ENCODE measurements around the gene DCDC1. TPM values are rescaled to one million over a fixed set of nuclear protein-coding genes. Genes with fewer than 3 reads are reported as not detected.

Gene DCDC1
- total RNA-seq, 1 experiment from 2014 or later, result not detected

- TF ChIP-seq CTCF (IDR thresholded peaks at IDR 0.05), result no peak
- TF ChIP-seq REST (IDR thresholded peaks at IDR 0.05; ENCODE audit: insufficient read depth in 1 of 2, low read depth in 2 of 2, low read length in 1 of 2), result no peak
- no TSS peak for BruUV-seq (replicated peaks)
- Histone ChIP-seq H3K4me1 (ENCODE audit: control insufficient read depth, insufficient read depth, low read length) (no peaks in the 10 kb centered on the region), H3K4me3 (ENCODE audit: low read depth in 2 of 2, low read length in 2 of 2) (no peak overlapping the region), H3K36me3 (ENCODE audit: control insufficient read depth, insufficient read depth, low read length) (no peaks in the 10 kb centered on the region), H3K9me3 (ENCODE audit: control insufficient read depth, insufficient read depth, low read depth, low read length) (no peaks in the 10 kb centered on the region), H3K27ac (ENCODE audit: low read length) (no peak overlapping the region), H3K27me3 (ENCODE audit: control insufficient read depth, insufficient read depth, low read length) (no peaks in the 10 kb centered on the region)
- CTCF ChIA-PET, result no interaction called here
- DNase-seq (ENCODE audit: low read depth, low spot score), result no peak
- POLR2A ChIA-PET, result no interaction called here
- in situ Hi-C loops (cut with HindIII; ENCODE audit: low pct_unique_long_range_greater_than_20kb, low sequenced_read_pairs), result no loop called here
- no peak for ATAC-seq
- intact Hi-C loops (cut with micrococcal nuclease; ENCODE audit: unreplicated experiment), result no loop called here
These were observed 230.1 kb downstream of the DCDC1 start for GRCh38 chr11:31139479-31139878.

- DNase-seq (ENCODE audit: low read depth, low spot score) (no peak), ATAC-seq (no peak)
- in situ Hi-C loops (cut with HindIII; ENCODE audit: low pct_unique_long_range_greater_than_20kb, low sequenced_read_pairs), result no loop called here
- Histone ChIP-seq H3K27me3 (ENCODE audit: control insufficient read depth, insufficient read depth, low read length) (no peaks in the 10 kb centered on the region), H3K27ac (ENCODE audit: low read length) (no peak overlapping the region), H3K9me3 (ENCODE audit: control insufficient read depth, insufficient read depth, low read depth, low read length) (no peaks in the 10 kb centered on the region), H3K36me3 (ENCODE audit: control insufficient read depth, insufficient read depth, low read length) (no peaks in the 10 kb centered on the region), H3K4me3 (ENCODE audit: low read depth in 2 of 2, low read length in 2 of 2) (no peak overlapping the region), H3K4me1 (ENCODE audit: control insufficient read depth, insufficient read depth, low read length) (no peaks in the 10 kb centered on the region)
- intact Hi-C loops (cut with micrococcal nuclease; ENCODE audit: unreplicated experiment), result no loop called here
- BruUV-seq (replicated peaks), result no TSS peak
- POLR2A ChIA-PET, result no interaction called here
- no peak for TF ChIP-seq POLR2AphosphoS5 (IDR thresholded peaks at IDR 0.05; ENCODE audit: low read depth, low read length)
- TF ChIP-seq SIN3A (IDR thresholded peaks at IDR 0.05; ENCODE audit: borderline replicate concordance, insufficient read depth, low read depth, low read length), result no peak
- no peak for TF ChIP-seq TCF7L2 (IDR thresholded peaks at IDR 0.05; ENCODE audit: low read depth, low read length)
- TF ChIP-seq CTCF (IDR thresholded peaks at IDR 0.05), result no peak
- CTCF ChIA-PET, result no interaction called here
These were observed 236.8 kb downstream of the DCDC1 start for GRCh38 chr11:31132531-31133421.

All from Panc1 (cell line).